ENCODE measurements around the gene ZNF624.

DNA sequence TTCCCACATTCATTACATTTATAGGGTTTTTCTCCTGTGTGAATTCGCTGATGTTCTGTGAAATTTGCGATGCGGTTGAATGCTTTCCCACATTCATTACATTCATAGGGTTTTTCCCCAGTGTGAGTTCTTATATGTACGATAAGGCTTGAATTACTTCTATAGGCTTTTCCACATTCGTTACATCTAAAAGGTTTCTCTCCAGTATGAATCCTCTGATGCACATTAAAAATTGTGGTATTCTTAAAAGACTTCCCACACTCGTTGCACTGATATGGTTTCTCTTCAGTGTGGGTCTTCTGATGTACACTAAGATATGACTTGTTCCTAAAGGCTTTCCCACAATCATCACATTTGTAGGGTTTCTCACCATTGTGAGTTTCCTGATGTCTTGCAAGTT, 30.4 kb downstream of the ZNF624 start:
- no peak for TF ChIP-seq CTCF (IDR thresholded peaks at IDR 0.05; ENCODE audit: insufficient read depth, low read length, poor library complexity, severe bottlenecking)
- no peak for TF ChIP-seq EZH2phosphoT487 (conservative IDR thresholded peaks at IDR 0.05; ENCODE audit: low read length)
